CD4-positive, alpha-beta memory T cell (primary cell): ENCODE measurements around the gene MEGF6. TPM values are rescaled to one million over a fixed set of nuclear protein-coding genes. Genes with fewer than 3 reads are reported as not detected.

Experiments used
- CTCF ChIA-PET: fragments of 350-600 bp; sonication (Branson Sonifier 250); formaldehyde crosslinking; loops from one replicate; lab custom pipeline; 2021; ENCODE audit warnings: inconsistent platforms; ENCODE audit not compliant: partially characterized antibody; lab: Charles Lee
- POLR2A ChIA-PET: fragments of 350-600 bp; sonication (Branson Sonifier 250); formaldehyde crosslinking; loops from one replicate; lab custom pipeline; 2021; ENCODE audit not compliant: partially characterized antibody; lab: Charles Lee
- DNase-seq, 5 donors: peaks; one replicate each; pipeline versions ENCODE4 v3.0.0 to v3.0.0-alpha.2; 2020 to 2022; ENCODE audit warnings: mixed read lengths in 1 of 5
- H3K27ac ChIP-seq: one replicate; pipeline ENCODE4 v1.7.0; 2013; ENCODE audit warnings: low read depth, low read length
- H3K27me3 ChIP-seq: 2 replicates; pipeline ENCODE4 v1.7.0; 2013; ENCODE audit warnings: mild to moderate bottlenecking, low read length, moderate library complexity; ENCODE audit not compliant: insufficient read depth
- H3K36me3 ChIP-seq: 2 replicates; pipeline ENCODE4 v1.7.0; 2013; ENCODE audit warnings: mild to moderate bottlenecking, low read length, moderate library complexity; ENCODE audit not compliant: insufficient read depth
- H3K4me1 ChIP-seq: 2 replicates; pipeline ENCODE4 v1.7.0; 2013; ENCODE audit warnings: mild to moderate bottlenecking, low read length, moderate library complexity; ENCODE audit not compliant: insufficient read depth
- H3K4me3 ChIP-seq, 2 donors: one replicate each; pipeline ENCODE4 v1.7.0; 2013; ENCODE audit warnings: low read length in 2 of 2, mild to moderate bottlenecking in 1 of 2
- H3K9me3 ChIP-seq, 2 donors: one replicate each; pipeline ENCODE4 v1.7.0; 2013; ENCODE audit warnings: low read length in 2 of 2, control low read depth in 1 of 2; ENCODE audit not compliant: control insufficient read depth in 1 of 2
- H3K27ac Mint-ChIP-seq, 7 donors: one replicate each; pipeline ENCODE4 v1.8.0; 2020 to 2021; ENCODE audit warnings: mixed read lengths in 7 of 7, mild to moderate bottlenecking in 6 of 7, inconsistent platforms in 3 of 7, moderate library complexity in 3 of 7
- H3K27me3 Mint-ChIP-seq, 2 donors: one replicate each; pipeline ENCODE4 v1.8.0; 2020 to 2021; ENCODE audit warnings: mixed read lengths in 2 of 2
- H3K36me3 Mint-ChIP-seq, 2 donors: one replicate each; pipeline ENCODE4 v1.8.0; 2020 to 2021; ENCODE audit warnings: mixed read lengths in 2 of 2, inconsistent platforms in 1 of 2, mild to moderate bottlenecking in 1 of 2
- H3K4me1 Mint-ChIP-seq, 4 donors: one replicate each; pipeline ENCODE4 v1.8.0; 2020 to 2021; ENCODE audit warnings: mixed read lengths in 4 of 4, mild to moderate bottlenecking in 1 of 4
- H3K4me3 Mint-ChIP-seq, 8 donors: one replicate each; pipeline ENCODE4 v1.8.0; 2020 to 2021; ENCODE audit warnings: mixed read lengths in 8 of 8, mild to moderate bottlenecking in 7 of 8, moderate library complexity in 6 of 8, inconsistent platforms in 3 of 8
- H3K9me3 Mint-ChIP-seq, 8 donors: one replicate each; pipeline ENCODE4 v1.8.0; 2020 to 2021; ENCODE audit warnings: mixed read lengths in 8 of 8, mild to moderate bottlenecking in 5 of 8, inconsistent platforms in 3 of 8, moderate library complexity in 1 of 8
- intact Hi-C: fragments of 100-400 bp; cut with micrococcal nuclease; formaldehyde crosslinking; loops from one replicate; pipeline ENCODE4 v1.15.1; 2023
- polyA plus RNA-seq, 2 donors: library from polyadenylated mRNA; unstranded; fragments of 300-500 nt; fragmentation: Illumina TruSeq; gene quantifications; one replicate each; pipeline ENCODE4 v1.2.3, GENCODE V29; 2021
- total RNA-seq, 2 experiments: library from RNA; stranded (reverse); gene quantifications; one replicate each; pipeline ENCODE4 v1.2.3, GENCODE V29; 2021

The MEGF6 gene
- total and polyA plus RNA-seq, 4 experiments from 2014 or later, result 2.4 to 168 (median 87.0) TPM

DNA sequence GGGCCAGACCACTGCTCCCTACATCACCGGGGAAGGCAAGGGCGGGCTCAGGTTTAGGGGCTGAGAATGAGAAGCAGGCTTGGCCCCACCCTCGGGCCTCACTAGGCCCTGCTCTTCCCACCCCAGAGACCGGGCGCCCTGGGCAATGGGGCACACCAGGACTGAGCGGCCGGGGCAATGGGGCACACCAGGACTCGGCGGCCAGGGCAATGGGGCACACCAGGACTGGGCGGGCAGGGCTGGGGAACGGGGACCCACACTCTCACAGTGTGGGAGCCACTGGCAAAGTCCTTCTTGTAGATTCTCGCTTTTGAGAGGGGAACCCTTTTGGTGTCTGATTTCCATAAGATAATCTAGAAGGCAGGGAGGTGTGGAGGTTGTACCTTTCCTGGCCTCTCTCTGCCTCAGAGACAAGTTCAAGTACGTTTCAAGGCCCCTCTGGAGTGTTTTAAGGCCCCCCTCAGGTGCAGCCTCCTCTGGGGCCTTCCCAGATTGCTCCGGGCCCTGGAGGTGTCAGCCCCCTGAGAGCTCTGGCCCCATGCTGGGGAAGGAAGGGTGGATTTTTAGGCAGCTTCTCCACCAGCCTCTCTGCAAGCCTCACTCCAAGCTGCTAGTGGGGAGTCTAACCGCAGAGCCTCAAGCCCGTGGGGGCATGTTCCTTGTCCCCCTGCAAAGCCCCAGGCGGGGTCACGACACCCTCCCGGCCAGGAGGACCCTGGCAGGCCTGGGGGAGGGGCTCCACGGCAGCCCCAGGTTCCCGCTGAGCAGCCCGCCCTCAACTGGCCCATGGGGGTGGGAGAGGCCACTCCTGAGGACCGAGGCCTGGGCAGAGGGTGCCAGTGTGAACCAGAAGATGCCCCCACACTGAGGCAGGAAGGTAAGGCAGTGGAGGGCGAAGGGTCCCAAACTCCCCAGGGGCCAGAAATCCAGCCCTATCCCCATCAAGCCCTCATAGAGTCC lies 90.6 kb downstream of the MEGF6 start:
- CTCF ChIA-PET, result no interaction called here
- H3K4me1 Mint-ChIP-seq, result peaks cover 0 to 4% (median 0%) of the 10 kb centered on the region in 4 donors
- Histone ChIP-seq H3K9me3 (no peaks in the 10 kb centered on the region), H3K27me3 (no peaks in the 10 kb centered on the region), H3K36me3 (no peaks in the 10 kb centered on the region), H3K4me1 (no peaks in the 10 kb centered on the region), H3K27ac (no peak overlapping the region), H3K4me3 (no peak overlapping the region)
- POLR2A ChIA-PET, result no interaction called here
- no peak overlapping the region for H3K4me3 Mint-ChIP-seq
- no peak for DNase-seq
- no peak overlapping the region for H3K27ac Mint-ChIP-seq
- intact Hi-C loops, result no loop called here
- H3K36me3 Mint-ChIP-seq, result peaks cover 0 to 2% of the 10 kb centered on the region in 2 donors
- H3K27me3 Mint-ChIP-seq, result no peaks in the 10 kb centered on the region
- no peaks in the 10 kb centered on the region for H3K9me3 Mint-ChIP-seq

DNA sequence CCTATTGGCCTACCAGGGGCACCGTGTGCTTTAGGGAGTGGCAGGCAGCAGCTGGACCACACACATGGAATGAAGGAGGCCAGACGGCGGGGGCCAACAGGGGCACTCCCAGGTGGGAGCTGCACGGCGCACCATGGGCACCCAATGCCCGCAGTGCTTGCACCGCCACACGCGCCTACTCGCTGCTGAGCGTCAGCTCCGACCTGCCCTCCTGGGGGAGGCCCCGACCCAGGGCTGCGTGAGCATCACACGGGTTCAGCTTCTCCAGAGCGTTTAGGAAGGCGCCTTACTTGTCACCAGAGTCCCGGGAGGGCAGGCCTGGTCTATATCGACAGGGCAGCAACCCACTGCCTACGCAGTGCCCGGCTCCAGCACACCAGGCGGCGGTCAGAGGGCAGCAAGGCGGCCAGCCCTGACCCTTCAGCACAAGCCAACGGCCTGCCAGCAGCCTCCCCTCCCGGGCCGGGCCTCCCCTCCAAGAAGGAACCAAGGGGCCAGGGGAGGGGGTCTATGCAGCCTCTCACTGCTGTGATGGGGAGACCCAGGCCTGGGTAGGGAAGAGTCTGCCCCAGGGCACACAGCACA lies 91.9 kb downstream of the MEGF6 start:
- Mint-ChIP-seq H3K27ac (no peak overlapping the region), H3K9me3 (no peaks in the 10 kb centered on the region), H3K27me3 (no peaks in the 10 kb centered on the region), H3K36me3 (no peaks in the 10 kb centered on the region), H3K4me1 (peaks cover 0 to 2% (median 0%) of the 10 kb centered on the region in 4 donors), H3K4me3 (no peak overlapping the region)
- Histone ChIP-seq H3K4me1 (no peaks in the 10 kb centered on the region), H3K9me3 (no peaks in the 10 kb centered on the region), H3K27me3 (no peaks in the 10 kb centered on the region), H3K27ac (no peak overlapping the region), H3K4me3 (no peak overlapping the region), H3K36me3 (no peaks in the 10 kb centered on the region)
- intact Hi-C loops, result no loop called here
- no peak for DNase-seq
- CTCF ChIA-PET, result interaction anchor here (0.6 to 2.4 kb wide), 3 partner anchors 96 to 1930 kb away, joined by 3 to 12 read pairs (median 9); no protein-coding TSS in a partner anchor
- POLR2A ChIA-PET, result interaction anchor here (1.0 to 2.6 kb wide), 3 partner anchors 10 to 18 kb away, joined by 3 to 8 read pairs (median 3); no protein-coding TSS in a partner anchor

- Histone ChIP-seq H3K4me1 (no peaks in the 10 kb centered on the region), H3K27me3 (no peaks in the 10 kb centered on the region), H3K36me3 (no peaks in the 10 kb centered on the region), H3K27ac (no peak overlapping the region), H3K4me3 (no peak overlapping the region), H3K9me3 (no peaks in the 10 kb centered on the region)
- CTCF ChIA-PET, result interaction anchor here (0.6 to 2.4 kb wide), 7 partner anchors 14 to 1929 kb away, joined by 3 to 12 read pairs (median 3); no protein-coding TSS in a partner anchor
- no peak overlapping the region for H3K4me3 Mint-ChIP-seq
- POLR2A ChIA-PET, result interaction anchor here (1.0 to 2.6 kb wide), 4 partner anchors 10 to 100 kb away, joined by 3 to 8 read pairs (median 3); no protein-coding TSS in a partner anchor
- H3K4me1 Mint-ChIP-seq, result no peaks in the 10 kb centered on the region
- no peaks in the 10 kb centered on the region for H3K27me3 Mint-ChIP-seq
- no peaks in the 10 kb centered on the region for H3K9me3 Mint-ChIP-seq
- intact Hi-C loops, result loop anchor here (1.0 kb wide), 1 partner anchor 101 kb away; no protein-coding TSS in a partner anchor
- DNase-seq, result no peak
- no peak overlapping the region for H3K27ac Mint-ChIP-seq
- peaks cover 0 to under 1% of the 10 kb centered on the region in 2 donors for H3K36me3 Mint-ChIP-seq
Measured at GRCh38 chr1:3518756-3519155, 92.6 kb downstream of the MEGF6 start.

- Histone ChIP-seq H3K9me3 (no peaks in the 10 kb centered on the region), H3K27ac (no peak overlapping the region), H3K4me1 (no peaks in the 10 kb centered on the region), H3K4me3 (no peak overlapping the region), H3K27me3 (no peaks in the 10 kb centered on the region), H3K36me3 (no peaks in the 10 kb centered on the region)
- ChIA-PET CTCF (interaction anchor here (0.6 to 2.4 kb wide), 6 partner anchors 14 to 105 kb away, joined by 3 to 12 read pairs (median 4); no protein-coding TSS in a partner anchor), POLR2A (interaction anchor here (1.0 to 2.6 kb wide), 4 partner anchors 11 to 101 kb away, joined by 3 to 8 read pairs (median 3); no protein-coding TSS in a partner anchor)
- DNase-seq, result peak in 4 of 5 donors; percentile 17 to 27 (median 21)
- Mint-ChIP-seq H3K9me3 (no peaks in the 10 kb centered on the region), H3K4me1 (no peaks in the 10 kb centered on the region), H3K4me3 (no peak overlapping the region), H3K36me3 (peaks cover 0 to 1% of the 10 kb centered on the region in 2 donors), H3K27me3 (no peaks in the 10 kb centered on the region), H3K27ac (no peak overlapping the region)
- intact Hi-C loops, result loop anchor here (1.0 kb wide), 1 partner anchor 101 kb away; no protein-coding TSS in a partner anchor
Measured at GRCh38 chr1:3518256-3518655, 93.1 kb downstream of the MEGF6 start.

DNA sequence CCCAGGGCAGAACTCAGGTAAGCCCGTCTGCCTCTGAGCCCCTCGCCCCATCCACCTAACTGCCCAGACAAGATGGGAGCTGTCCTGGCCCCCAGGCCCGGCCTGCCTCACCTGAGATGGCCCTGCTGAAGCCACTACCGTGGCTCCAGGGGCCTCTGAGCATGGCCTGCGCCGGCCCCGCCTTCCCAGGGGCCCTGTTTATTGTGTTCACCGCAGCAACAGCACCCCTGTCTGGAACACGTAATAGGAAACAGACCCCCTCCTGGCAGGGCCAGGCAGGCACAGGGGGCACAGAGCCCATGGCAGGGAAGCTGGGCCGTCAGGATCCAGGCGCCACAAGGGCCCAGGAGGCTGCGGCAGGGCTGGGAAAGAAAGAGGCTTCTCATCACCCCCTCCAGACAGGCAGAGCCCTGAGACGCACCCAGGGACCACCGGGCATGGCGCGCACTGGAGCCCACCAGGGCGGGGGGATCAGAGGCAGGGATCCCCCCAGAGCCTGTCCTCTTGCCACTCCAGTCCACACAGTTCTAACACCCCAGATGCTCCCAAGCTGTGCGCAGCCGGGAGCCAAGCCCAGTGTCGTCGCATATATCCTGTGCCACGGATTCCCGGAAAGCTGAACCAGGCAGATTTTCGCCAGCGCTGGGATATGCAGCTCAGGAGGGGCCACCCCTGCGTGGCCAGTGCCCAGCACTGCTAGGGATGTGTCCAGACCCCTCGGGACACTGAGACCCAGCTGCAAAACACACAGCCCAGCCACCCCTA lies 94.2 kb downstream of the MEGF6 start:
- no peak overlapping the region for H3K27ac Mint-ChIP-seq
- no peak overlapping the region for H3K4me3 ChIP-seq
- no peaks in the 10 kb centered on the region for H3K36me3 ChIP-seq
- no peak overlapping the region for H3K27ac ChIP-seq
- H3K27me3 Mint-ChIP-seq, result no peaks in the 10 kb centered on the region
- DNase-seq, result no peak
- H3K9me3 Mint-ChIP-seq, result no peaks in the 10 kb centered on the region
- no peaks in the 10 kb centered on the region for H3K4me1 Mint-ChIP-seq
- ChIA-PET CTCF (interaction anchor here (1.5 to 2.4 kb wide), 3 partner anchors 98 to 104 kb away, joined by 6 to 12 read pairs (median 9); no protein-coding TSS in a partner anchor), POLR2A (interaction anchor here (1.6 to 2.6 kb wide), 2 partner anchors 14 kb away, joined by 3 to 8 read pairs; no protein-coding TSS in a partner anchor)
- H3K9me3 ChIP-seq, result no peaks in the 10 kb centered on the region
- no peak overlapping the region for H3K4me3 Mint-ChIP-seq
- H3K36me3 Mint-ChIP-seq, result peaks cover 0 to 5% of the 10 kb centered on the region in 2 donors
- intact Hi-C loops, result no loop called here
- H3K4me1 ChIP-seq, result no peaks in the 10 kb centered on the region
- no peaks in the 10 kb centered on the region for H3K27me3 ChIP-seq

DNA sequence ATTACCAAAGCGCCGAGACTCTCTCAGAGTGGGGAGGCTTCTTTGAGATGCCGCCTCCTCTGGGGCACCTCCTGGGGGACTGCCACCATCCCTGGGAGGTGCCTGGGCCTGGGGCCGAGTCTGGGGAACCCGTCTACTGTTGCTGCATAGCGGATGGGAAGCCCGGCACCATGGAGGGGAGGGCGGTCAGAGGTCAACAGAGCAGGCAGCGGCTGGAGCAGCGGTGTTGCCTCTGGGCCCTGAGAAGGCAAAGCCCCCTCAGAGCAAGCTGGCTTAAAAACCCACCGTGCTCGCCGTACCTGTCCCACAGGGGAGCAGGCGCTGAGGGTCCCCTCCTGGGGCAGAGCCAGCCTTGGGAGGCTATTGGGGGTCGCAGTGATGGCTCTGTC lies 94.8 kb downstream of the MEGF6 start:
- Mint-ChIP-seq H3K27me3 (no peaks in the 10 kb centered on the region), H3K4me1 (no peaks in the 10 kb centered on the region), H3K27ac (no peak overlapping the region), H3K36me3 (peaks cover 0 to 5% of the 10 kb centered on the region in 2 donors), H3K9me3 (no peaks in the 10 kb centered on the region), H3K4me3 (no peak overlapping the region)
- Histone ChIP-seq H3K4me1 (no peaks in the 10 kb centered on the region), H3K27me3 (no peaks in the 10 kb centered on the region), H3K36me3 (no peaks in the 10 kb centered on the region), H3K4me3 (no peak overlapping the region), H3K9me3 (no peaks in the 10 kb centered on the region), H3K27ac (no peak overlapping the region)
- ChIA-PET CTCF (no interaction called here), POLR2A (interaction anchor here (1.6 kb wide), 1 partner anchor 15 kb away, joined by 3 read pairs; no protein-coding TSS in a partner anchor)
- intact Hi-C loops, result no loop called here
- DNase-seq, result no peak
